OCI-LY3 (cell line): ENCODE results near the gene ANKS1B.

Source experiments
- CTCF ChIP-seq: fragments of 200-600, 300-600 bp; sonication (generic); IDR thresholded peaks from 2 replicates; pipeline ENCODE4 v1.5.1; 2014; ENCODE audit warnings: antibody characterized with exemption, low read length, low read depth
- EZH2phosphoT487 ChIP-seq: fragments of 200-600 bp; shearing (Covaris generic); IDR thresholded peaks from 2 replicates; pipeline ENCODE4 v1.6.1; 2018; ENCODE audit warnings: antibody characterized with exemption, mixed run types, low read depth

- TF ChIP-seq EZH2phosphoT487 = no peak
- no peak for TF ChIP-seq CTCF
These were observed 566.4 kb downstream of the ANKS1B start for GRCh38 chr12:99418379-99418778.
